GM18868 (cell line): Measurements from ENCODE around the gene HUS1B.
"Not testable (repeated sequence)": the region's sequence is repeated elsewhere in the genome, so short reads cannot be mapped to it uniquely, and the experiment has no call there.

Experiments used
- ATAC-seq: cut with Tn5 transposase; IDR thresholded peaks from one replicate; pipeline ENCODE4 v1.9.1; 2021; ENCODE audit warnings: mild to moderate bottlenecking, moderate library complexity; ENCODE audit not compliant: unreplicated experiment

HUS1B gene

GRCh38 chr6:679282-679681 lies 22.4 kb upstream of the HUS1B start:
- ATAC-seq: no peak

DNA sequence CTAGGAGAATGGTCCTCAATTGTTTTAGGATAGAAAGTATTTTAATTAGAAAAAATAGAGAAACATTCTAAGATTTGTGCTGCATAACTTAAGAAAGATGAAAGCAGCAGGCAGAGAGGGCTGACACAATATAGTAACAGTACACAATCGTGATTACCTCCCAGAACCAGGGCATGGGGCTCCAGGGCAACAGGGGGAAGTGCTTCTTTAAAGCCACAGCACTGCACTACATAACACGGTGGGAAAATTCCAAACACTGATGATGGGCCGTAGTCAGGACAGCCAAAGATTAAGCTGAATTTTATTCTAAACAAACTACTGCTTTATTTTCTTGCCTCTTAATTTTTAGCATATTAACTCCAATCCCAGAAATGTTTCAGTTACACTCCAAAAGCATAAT lies 21.6 kb upstream of the HUS1B start:
- ATAC-seq: no peak

DNA sequence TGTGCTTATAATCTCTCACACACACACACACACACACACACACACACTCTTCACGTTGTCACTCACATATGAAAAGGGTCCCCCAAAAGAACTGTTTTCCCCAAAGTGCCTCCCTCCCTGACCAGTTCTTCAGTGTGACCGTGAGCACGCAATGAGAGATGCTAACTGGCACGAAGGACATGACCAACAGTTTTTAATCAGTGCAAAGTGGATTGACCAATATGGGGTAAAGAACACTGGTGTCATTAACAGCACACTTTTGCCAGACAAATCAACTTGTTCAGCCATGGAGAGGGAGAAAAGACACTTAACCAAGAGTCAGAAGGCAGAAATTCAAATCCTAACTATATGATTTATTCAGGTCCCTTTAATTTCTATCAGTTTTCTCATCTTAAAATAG lies 21.0 kb upstream of the HUS1B start:
- ATAC-seq: no peak

DNA sequence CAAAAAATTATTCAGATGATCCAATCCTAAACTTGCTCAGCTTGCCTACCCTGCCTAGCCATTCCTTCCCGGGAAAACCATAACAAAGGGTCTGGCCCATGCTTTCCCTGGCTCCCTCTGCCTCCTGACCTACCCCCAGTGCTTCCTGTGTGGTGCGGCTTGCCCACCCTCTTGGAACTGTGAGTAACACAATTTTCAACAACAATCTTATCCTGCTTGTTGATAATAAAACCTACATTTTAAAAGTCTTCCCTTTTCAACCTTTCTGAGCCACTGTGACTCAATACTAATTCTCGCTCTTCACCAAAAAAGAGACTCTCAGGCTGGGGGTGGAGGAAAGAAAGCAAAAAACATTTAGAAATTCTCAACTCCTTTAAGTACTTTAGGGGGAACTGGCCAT lies 18.1 kb upstream of the HUS1B start:
- ATAC-seq: no peak

GRCh38 chr6:674406-674805 lies 17.5 kb upstream of the HUS1B start:
- ATAC-seq: no peak

- no peak for ATAC-seq
Observed at GRCh38 chr6:667253-667927, 10.5 kb upstream of the HUS1B start.

GRCh38 chr6:665403-666267 lies 8.7 kb upstream of the HUS1B start:
- no peak for ATAC-seq

DNA sequence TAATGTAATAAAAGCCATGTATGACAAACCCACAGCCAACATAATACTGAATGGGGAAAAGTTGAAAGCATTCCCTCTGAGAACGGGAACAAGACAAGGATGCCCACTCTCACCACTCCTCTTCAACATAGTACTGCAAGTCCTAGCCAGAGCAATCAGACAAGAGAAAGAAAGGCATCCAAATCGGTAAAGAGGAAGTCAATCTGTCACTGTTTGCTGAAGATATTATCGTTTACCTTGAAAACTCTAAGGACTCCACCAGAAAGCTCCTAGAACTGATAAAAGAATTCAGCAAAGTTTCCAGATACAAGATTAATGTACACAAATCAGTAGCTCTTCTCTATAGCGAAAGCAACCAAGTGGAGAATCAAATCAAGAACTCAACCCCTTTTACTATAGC lies 6.9 kb upstream of the HUS1B start:
- not testable (repeated sequence) for ATAC-seq

GRCh38 chr6:659716-660581 lies 3.0 kb upstream of the HUS1B start:
- ATAC-seq: no peak

DNA sequence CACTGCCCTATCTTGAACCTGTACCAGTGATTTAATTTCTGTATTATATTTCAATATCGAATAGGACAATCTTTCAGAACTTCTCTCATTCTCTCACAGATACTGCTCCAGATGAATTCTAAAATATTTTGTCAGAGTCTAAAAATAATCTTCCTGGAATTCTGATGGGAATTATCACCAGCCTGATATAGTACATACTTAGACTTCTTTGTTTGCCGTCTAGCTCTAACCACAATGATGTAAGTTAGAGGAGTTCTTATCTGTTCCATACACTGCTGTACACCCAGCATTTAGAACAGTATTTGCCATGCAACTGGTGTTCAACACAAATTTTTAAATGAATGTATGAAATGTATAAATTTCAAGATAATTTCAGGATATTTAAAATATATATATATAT lies 1.3 kb upstream of the HUS1B start:
- ATAC-seq: no peak

- ATAC-seq: no peak
Observed at GRCh38 chr6:657743-658142, 843 bp upstream of the HUS1B start.

DNA sequence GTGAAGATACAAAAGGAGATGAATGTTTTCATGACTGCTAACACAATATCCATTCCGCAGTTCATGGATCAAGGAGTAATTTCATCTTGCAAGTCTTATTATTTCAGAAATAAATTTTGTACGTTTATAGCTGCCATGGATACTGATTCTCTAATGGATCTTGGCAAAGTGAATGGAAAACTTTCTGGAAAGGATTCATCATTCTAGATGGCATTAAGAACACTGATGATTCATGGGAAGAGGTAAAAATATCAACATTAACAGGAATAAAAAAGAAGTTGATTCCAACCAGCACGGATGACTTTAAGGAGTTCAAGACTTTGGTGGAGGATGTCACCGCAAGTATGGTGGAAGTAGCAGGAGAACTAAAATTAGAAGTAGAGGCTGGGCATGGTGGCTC lies 2.8 kb downstream of the HUS1B start:
- no peak for ATAC-seq

- no peak for ATAC-seq
Observed at GRCh38 chr6:652865-653264, 4.0 kb downstream of the HUS1B start.

DNA sequence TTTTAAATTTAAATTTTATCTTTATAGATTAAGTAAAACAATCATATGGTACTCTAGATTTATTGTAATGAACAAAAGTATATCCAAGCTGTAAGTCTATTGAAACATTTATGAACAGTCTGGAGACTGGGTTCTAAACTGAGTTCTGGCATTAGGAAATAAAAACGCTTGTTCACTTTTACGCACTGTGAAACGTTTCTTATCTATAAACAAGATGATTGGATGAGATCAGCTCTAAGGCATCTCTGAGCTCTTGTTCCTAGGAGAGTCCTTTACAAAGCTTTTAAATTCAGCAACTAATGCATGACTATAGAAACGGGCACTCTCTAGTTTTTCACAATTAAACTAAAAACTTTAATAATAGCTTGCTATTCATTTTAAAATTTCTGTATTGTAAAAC lies 6.8 kb downstream of the HUS1B start:
- ATAC-seq: no peak

GRCh38 chr6:642805-643204 lies 14.1 kb downstream of the HUS1B start:
- ATAC-seq: no peak

DNA sequence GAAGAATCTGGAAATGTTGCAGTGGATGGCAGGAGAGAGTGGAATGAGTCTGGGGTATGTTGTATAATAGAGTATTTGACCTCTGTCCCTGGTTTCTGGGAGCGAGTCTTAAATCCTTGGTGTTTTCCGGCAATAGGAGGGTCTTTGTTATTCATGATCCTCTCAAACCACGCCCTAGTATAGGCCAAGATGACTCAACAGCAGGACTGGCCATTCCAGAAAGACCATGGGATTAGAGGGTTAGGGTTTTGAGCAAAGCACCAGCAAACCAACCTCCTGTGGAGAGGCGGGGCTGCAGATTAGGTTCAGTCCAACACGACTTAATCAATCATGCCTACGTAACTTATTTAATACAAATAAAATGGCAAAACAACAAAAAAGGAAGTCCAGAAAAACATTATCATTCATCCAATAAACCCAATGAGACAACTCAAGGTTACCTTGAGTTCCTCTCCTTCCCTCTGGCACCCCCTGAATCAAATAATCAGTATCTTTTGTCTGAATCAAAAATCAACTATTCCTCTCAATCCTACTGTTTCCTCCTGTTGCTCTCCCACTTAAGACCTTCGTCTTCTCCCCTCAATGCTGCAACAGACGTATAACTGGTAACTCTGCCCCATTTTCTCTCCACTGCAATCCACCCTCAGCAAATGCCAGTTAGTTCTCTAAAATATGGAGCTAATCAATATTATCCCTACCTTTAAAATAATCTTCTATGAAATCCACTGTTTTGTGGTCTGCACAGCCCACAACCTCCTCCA lies 15.5 kb downstream of the HUS1B start:
- no peak for ATAC-seq

DNA sequence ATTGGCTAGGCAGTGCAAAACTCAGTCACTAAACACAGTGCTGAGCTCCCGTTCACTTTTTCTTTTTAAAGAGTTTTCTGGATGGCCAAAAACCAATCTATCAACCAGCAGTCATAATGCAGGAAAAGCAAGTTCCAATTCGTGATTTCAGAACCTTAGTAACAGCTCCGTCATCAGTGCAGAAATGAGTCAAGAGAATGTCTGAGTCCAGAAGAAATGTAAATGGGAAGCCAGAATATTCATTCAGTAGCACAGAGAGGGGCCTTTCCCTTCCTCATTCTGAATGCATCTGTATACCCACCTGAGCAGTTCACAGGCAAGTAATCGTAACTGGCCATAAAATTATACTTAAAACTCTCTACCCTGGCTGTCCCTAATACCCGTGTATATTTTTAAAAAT lies 20.4 kb downstream of the HUS1B start:
- ATAC-seq: no peak

- no peak for ATAC-seq
Observed at GRCh38 chr6:635233-635632, 21.7 kb downstream of the HUS1B start.

DNA sequence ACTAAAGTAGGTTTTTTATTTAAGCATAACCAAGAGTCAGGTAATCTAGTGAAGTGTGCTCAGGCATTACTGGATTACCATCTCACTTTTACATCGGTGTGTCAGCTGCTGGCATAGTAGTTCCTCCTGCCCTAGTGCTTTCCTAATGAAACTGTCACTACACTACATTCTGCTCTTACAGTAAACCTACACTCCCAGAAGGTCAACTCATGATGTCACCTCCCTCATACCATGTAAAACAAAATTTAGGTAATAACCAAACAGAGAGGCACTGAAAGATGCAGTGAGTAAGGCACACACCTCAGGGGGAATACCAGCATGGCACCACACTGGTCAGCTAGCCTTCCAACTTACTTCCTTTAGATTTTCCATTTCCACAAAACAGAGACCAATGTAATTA lies 23.3 kb downstream of the HUS1B start:
- no peak for ATAC-seq

DNA sequence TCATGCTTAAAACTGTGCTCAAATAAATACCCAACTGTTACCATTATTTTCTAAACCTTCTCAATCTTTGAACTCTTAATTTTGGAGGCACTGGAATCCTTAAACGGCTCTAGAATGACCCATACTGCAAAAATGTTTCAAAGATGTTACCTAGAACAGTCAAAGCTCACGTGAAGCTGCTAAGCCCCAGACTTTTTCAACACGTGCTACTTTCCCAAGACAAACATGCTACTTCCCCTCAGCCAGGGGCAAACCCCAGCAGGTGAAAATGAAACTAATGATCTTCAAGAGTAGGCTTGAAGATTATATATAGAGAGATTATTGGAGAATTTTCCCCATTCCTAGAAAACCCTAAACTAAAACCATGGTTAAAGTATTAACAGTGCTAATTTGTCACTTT lies 28.1 kb downstream of the HUS1B start:
- ATAC-seq: no peak

DNA sequence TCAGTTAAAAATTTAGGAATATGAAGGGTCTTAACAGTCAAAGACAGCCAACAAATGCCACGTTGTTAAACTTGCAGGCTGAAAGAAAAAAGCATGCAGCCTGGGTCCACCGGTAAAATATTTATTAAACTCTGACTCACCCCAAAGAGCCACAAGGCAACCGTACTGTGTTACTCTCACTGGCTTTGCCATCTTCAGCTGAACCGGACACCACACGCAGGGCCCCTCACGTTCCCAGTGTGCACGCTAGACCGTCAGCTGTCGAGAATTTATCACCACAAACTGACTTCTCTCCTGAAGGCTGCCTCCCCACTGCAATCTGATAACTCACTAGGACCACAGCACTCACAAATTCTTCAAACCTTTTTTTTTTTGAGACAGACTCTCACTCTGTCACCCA lies 30.7 kb downstream of the HUS1B start:
- ATAC-seq: no peak
